HG02759 (cell line): Measurements from ENCODE around the gene LRFN5.

Source experiments
- ATAC-seq: cut with Tn5 transposase; IDR thresholded peaks from one replicate; pipeline ENCODE4 v1.9.1; 2021; ENCODE audit warnings: mild to moderate bottlenecking, moderate library complexity; ENCODE audit not compliant: unreplicated experiment

Gene LRFN5

DNA sequence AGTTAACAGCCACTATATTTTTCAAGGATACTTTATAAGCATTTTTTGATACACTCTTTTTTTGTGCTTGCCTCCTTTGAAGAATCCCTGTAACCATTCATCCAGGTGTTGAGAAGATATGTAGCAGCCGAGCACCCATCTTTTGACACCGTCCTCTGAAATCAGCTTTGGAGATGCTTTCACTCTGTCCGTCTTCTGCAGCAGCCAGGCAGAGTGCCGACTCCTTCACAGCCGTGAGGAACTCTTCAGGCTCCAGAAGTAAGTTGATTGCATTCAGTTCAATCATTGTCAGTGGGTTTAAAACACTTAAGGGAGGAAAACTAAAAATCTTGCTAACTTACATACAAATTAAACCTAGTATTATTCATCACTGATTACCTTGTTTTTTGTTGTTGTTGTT is 160.1 kb downstream of the LRFN5 start:
- no peak for ATAC-seq

DNA sequence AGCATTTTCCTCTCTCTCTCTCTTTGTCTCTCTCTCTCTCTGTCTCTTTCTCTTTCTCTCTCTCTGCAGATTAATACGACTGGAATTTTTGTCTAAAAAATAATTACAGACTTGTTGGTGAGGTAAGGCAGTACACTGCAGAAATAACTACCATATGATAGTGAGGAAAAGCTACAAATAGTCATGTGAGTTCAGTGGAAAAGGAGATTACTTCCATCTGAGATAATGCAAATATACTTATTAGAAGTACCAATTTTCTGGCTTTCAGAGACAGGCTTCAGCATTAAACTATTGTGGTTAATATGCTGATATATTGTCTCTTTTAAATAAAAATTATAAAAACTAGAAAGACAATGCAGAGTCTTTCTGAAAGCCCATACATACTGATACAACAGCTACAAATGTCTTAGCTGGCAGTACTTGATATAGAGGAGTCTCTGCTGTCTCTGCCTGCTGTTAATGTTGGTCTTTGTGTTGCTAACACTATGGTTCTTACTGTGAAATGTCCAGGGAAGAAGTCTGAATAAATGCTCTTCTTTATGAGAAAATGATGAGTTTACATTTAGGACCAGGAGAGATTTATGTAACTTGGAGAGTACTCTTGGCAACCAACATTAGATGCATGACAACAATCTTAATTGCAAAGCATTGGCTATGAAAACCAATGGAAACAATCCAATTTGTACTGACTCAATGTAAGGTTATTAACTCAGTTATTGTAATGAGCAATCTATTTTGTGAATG is 167.0 kb downstream of the LRFN5 start:
- no peak for ATAC-seq

DNA sequence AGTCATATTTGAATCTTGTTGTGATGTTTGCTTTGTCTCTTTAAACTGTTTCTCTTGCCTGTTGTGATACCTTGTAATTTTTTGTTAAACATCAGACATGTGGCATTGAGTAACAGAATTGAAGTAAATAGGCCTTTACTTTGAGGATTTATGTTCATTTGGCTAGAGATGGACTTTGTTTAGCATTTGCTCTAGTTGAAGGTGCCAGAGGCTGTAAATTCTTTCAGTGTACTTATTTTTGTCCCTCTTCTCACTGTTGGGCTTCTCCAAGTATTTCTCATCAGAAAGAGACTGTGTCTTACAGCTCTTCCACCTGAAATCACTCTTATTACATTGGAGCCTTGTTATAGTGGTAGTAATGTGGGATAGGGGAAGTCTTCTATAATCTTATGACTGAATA is 175.8 kb downstream of the LRFN5 start:
- no peak for ATAC-seq

DNA sequence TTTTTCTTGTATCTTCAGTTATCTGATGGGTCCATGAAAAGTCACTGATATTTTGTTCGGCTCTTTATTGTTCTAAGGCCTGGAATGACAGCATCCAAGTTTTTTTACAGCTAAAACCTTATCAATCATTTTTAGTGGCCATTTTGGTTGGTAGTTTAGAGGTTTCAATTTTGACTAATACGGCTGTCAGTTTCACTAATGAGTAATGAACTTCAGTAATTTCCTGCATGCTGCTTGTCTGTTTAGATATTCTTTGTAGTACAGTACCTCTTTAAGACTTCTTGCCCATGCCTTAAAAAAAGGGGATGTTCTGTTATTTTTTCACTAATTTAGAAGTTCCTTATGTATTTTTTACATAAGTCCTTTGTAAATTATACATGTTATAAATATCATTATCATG is 176.7 kb downstream of the LRFN5 start:
- ATAC-seq, result no peak

DNA sequence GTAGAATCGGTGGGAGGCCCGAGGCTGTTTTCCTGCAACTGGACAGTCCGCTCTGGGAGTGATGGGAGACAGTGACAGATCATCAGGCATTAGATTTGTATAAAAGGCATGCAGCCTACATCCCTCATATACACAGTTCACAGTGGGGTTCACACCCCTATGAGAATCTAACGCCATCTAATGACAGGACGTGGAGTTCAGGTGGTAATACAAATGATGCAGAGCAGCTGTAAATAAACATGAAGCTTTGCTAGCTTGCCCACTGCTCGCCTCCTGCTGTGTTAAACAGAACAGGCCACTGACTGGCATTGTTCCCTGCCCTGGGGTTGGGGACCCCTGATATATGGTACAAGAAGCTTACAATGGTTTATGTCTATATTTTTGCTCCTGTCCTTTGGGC is 179.0 kb downstream of the LRFN5 start:
- ATAC-seq, result no peak

DNA sequence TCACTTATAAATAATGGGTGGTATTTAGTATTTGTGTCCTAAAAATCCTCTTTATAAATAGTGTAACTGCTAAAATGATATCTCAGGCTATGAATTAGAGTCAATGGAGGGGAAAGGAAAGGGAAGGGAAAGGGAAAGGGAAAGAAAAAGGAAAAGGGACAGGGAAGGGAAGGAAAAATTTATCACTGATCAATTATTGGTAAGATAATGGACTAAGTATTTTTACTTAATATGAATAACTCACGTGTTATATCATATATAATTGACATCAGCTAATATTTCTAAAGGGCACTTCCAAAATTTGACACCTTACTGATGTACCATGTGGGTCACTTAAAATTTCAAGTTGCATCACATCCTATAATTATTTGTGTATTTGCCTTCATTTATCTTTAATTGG is 193.1 kb downstream of the LRFN5 start:
- no peak for ATAC-seq

DNA sequence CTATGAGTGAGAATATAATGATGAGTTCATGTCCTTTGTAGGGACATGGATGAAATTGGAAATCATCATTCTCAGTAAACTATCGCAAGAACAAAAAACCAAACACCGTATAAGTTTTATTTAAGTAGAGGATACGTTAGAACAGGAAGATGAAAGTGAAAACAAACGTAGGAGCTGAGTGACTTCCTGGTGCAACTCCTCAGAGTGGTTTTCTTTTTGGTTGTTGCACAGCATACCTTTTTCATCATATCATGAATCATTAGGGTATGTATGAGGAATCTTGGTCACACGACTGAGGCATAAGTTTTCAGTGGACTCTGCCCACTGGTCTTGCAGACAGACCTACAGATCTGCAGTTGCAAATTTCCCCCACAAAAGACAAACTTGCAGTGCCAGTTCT is 199.0 kb downstream of the LRFN5 start:
- ATAC-seq, result no peak

DNA sequence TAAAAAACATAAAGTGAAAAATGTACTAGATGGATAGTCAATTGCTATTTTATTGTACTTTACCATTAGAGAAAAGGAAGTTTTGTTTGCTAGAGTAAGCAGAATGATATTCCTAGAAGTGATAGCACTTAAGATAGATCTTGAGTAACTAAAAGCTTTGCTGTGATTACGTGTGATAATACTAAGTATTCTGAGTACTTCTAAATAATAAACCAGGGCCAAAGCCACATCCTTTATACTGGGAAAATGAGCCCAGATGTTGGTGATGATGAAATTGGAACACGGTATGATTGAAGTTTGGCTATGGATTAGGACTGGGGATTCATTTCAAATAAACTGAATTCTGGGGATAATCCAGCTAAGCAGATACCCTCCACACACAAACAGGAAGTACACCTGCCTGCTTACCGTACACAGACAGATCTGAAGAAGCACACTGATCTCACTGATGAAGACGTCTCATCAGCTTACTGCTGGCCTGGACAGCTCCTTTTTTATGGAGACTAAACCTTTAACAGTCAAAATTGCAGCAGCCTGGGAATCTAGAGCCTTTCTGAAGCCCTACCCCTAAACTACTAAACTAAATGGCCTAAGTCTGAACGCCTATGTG is 199.8 kb downstream of the LRFN5 start:
- no peak for ATAC-seq

DNA sequence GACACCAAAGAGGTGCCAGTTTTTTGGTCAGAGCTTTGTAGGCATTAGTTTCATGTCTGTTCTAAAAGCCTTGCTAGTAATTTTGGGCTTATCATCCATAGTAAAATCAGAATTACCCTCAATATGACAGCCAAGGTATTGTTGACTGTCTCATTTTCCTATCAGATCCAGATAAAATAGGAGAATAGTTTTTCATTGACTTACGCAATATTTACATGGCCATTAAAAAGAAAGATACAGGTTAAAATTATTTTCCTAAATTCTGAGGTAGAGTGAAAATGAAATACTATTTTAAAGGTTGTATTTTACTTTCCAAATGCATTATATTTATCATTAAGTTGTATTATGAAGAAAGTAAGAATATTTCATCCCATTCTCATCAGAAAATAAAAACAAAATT is 203.7 kb downstream of the LRFN5 start:
- no peak for ATAC-seq

DNA sequence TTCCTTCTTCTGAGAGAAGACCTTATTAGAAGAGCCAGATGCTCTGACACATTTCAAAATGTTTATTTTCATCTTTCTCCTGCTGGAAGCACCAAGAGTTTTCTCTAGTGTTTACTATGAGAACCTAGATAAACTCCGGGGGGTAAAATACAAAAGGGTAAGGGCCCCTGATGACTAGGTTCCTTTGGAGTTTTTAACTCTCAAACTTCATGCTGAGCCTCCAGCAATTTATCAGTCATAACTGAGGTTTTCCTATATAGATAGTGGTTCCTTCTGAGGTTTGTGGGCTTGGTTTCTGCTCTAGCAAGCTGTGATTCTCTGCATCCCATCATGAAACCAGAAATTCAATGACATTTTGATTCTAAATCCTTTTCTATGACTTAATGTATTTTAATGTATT is 210.9 kb downstream of the LRFN5 start:
- no peak for ATAC-seq

DNA sequence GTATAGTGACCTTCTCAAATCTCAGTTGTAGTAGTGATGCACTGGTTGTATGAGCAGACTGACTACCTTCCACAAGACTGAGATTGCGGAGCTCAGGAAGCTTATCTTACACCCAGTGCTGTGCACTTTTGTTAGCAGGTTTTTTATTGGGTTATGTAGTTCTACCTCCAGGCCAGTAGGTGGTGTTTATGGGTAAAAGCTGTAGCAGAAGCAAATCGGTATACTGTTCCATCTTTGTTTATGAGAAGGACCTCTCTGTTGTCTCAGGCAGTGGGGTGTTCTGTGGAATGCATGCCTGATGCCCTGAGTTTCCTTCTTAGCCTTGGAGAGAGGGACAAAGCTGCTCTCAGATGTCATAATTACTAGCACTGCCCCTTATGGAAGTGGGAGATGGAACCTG is 217.8 kb downstream of the LRFN5 start:
- ATAC-seq, result peak; percentile 70

DNA sequence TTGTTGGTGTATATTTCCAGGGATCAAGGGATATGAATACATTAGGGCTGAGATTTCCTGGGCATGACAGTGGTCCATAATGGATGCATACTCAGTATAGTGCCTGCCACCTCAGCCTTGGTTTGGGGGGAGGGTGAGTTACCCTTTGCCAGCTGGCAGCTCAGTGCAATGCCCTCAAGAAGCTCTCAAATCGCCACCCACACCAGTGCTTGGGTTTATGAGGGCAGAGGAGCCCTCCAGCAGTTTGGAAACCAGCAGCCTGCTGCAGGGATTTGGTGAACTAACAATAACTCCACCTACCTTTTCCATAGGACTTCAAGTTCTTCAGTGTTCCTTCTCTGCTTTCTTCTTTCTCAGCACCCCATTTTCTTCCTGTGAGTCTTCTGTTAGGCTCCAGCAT is 218.9 kb downstream of the LRFN5 start:
- no peak for ATAC-seq

DNA sequence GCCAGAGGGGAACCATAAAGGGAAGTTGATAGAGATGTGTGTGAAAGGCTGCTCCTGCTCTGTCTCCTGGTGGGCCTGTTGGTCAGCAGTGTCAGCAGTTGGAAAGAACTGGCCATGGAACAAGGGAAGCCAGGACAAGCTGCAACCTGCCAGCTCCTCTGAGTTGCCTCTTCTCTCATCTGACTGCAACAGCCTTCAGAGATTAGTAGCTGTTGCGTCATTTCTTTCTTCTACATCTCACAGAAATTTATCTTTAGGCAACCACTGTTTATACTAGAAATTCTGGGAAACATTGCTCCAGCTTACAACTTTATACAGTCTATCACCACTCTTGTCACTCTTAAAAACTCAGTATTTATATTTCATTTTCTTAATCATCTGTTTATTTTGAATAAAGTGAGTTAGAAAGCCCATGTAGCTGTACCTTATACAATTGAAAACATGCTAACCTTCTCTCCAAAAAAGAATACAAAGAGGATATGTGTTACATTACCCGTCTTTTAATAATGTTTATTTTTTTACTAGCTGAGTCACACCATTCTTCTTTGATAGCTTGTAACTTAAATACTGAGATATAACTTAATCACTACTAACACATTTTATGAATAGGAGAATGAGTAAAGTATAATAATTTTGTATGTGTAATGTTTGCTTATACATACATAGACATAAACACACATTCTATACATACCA is 224.2 kb downstream of the LRFN5 start:
- no peak for ATAC-seq

DNA sequence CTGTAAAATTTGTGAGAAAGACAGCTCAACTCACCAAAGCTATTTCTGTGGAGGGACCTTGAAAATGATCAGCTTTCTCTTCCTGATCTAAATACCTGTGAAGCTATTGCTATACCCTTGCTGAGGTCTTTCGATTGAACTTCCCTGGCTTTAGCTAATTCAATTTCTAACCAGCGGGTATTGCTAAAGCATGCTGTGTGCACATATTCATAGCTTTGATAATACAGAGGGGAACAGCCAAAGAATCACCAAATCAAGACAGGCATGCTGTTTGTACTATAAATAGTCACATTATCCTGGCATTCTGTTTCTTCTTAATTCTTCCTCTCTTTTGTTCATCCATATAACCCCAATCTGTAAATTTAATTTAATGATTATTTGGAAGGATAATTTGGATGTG is 233.0 kb downstream of the LRFN5 start:
- ATAC-seq, result no peak

DNA sequence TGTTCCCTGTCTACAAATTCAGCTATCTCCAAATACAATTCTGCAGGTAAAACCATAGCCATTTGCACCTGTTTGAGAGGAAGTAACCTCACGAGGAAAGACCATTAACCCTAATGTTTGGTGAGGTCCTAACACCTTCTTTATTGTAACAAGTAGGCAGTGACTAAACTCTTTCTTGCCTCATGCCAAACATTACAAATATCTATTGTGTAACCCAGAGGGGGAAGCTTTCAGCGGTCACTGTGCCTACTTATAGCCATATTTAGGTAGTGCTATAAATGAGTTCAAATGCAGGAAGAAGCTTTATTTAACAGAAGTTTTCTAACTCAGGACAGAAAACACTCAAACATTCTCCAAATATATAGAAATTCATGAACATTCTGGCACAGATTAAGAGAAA is 252.7 kb downstream of the LRFN5 start:
- ATAC-seq, result no peak

DNA sequence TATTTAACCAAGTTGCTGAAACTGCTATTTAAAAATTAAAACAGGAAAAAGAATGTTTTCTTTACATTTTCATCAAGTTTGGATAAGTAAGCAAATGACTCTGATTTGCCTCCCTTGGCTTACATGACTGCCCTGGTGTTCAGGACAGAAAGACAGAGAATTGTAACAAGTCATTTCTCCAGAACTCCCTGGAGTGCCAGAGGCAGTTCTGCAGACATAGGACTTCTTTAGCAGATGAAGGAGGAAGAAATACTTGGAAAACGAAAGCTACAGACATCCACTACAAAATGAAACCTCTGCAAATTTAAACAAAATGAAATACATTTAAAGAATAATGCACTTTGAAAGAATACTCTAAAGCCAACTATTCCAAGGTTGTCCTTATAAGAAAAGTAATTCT is 253.9 kb downstream of the LRFN5 start:
- ATAC-seq, result no peak

DNA sequence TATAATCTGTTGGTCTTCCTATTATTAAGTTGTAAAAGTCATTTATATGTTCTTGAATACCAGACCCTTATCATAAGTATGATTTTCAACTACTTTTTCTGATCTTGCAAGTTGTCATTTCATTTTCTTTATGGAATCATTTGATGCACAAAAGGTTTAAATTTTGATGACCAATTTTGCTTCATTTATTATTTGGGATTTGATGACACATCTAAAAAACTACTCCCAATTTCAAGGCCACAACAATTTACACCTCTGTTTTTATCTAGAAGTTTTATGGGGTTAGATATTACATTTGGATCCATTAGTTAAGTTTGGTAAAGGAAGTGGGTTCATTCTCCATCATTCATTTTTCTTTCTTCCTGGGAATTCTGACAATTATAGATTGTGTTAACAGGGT is 259.2 kb downstream of the LRFN5 start:
- no peak for ATAC-seq

DNA sequence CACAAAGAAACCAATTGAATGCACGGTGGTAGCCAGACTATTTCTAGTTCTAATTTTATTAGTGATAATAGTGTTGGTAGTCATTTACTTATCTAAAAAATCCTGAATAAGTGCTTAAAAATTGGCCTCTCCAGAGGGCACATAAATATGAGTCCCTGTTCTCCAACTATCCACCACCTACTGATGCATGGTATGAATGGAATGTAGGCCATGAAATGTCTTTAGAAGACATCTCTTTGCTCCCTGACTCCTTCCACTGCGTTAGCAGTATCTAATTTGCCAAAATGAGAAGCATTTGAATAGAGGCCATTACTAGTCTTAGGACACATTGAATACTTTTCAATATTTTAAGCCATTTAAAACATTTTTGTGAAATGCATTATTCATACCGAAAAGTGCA is 261.7 kb downstream of the LRFN5 start:
- ATAC-seq, result no peak

DNA sequence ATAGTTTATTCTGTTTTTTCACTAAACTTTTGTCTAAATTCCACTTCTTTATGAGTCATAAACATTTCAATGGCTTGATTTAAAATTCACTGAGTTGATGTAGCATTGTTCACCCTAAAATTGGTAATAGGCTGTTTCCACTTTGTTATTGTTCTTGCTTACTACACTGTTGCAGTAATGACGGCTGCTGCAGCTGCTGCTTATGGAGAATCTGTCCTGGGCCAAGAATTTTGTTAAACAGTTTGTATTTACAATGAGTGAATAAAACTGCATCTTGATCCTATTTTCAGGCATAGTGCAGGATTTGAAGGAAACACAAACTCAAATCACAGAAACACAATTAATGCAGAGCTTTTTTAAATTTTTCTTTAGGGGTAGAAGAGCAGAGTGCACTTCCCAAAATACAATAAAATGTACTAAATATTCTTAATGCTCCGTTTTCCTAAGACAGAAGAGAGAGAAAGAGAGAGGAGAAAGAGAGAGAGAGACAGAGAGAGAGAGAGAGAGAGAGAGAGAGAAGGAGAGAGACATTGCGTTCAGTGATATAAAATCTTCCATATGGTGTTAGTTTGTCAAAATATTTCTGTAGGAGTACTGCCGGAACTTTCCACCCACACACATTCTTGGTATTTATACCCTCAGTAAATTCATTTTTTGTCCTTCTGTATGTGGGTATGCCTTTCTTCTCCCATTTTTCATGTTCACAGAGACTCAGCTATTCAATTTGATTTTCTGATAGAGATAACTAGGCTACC is 266.4 kb downstream of the LRFN5 start:
- ATAC-seq, result no peak

DNA sequence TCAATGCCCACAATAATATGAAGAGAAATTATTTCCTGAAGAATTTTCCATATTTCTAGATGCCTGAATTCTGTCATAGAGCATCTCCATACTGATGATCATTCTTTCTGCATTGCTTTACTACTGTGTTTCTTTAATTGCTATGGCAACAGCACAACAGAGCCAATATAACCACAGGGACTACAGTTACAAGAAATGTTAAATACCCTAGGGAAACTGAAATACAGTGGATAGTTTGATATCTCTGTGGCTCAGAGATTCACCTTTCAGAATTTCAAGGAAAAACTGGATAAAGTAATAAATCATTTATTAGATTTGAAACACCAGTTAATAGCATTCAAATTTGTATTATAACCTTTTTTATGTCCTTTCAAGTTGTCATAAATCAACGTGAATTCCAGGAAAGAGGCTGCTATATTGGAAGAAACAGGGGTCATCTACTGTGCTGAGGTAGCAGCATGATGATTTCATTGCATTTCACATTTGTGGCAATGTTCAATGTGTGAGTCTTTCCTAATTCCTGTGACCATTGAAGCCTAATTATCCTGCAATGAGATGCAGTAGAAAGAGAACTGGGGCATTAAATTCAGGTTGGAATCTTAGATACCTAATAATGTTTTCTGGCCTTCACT is 267.1 kb downstream of the LRFN5 start:
- no peak for ATAC-seq

DNA sequence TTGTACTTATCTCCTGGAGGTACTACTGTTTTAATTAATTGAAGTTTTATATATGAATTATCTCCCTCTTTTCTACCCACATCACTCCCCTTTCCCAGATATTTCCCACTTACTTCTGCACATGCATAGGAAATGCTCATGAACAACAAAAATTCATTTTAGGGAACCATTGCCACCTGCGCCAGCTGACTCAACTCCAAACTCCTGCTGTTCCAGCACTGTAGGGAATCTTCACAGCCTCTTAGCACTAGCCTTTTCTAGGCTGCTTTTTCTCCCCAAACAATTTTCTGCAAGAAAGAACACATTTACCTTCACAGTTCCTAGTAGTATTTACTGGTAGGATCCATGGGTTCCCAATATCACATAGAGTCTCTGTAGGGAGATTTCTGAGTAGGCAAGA is 268.4 kb downstream of the LRFN5 start:
- ATAC-seq, result no peak
